Liver (tissue), 9 donors: Measurements from ENCODE around the gene C2. TPM values are rescaled to one million over a fixed set of nuclear protein-coding genes. Genes with fewer than 3 reads are reported as not detected.
A peak's percentile ranks its signal among the peaks of the same experiment; 100 is the strongest.

Experiments
- DNase-seq: peaks from one replicate; pipeline ENCODE4 v3.0.0-alpha.2; 2017; ENCODE audit warnings: low spot score
- H3K27ac ChIP-seq, 2 donors: one replicate each; pipeline ENCODE4 v1.7.0; 2013; ENCODE audit warnings: inconsistent platforms in 2 of 2, low read length in 2 of 2, control low read depth in 1 of 2, low read depth in 1 of 2, mild to moderate bottlenecking in 1 of 2
- H3K27me3 ChIP-seq, 4 donors: one replicate each; pipeline versions ENCODE4 v1.6.1 to v1.7.0; 2013; ENCODE audit warnings: low read length in 3 of 4, inconsistent platforms in 1 of 4, mild to moderate bottlenecking in 1 of 4, moderate library complexity in 1 of 4; ENCODE audit not compliant: control insufficient read depth in 4 of 4, insufficient read depth in 4 of 4
- H3K36me3 ChIP-seq, 4 donors: one replicate each; pipeline versions ENCODE4 v1.6.1 to v1.7.0; 2013; ENCODE audit warnings: low read length in 3 of 4, mild to moderate bottlenecking in 3 of 4, low read depth in 1 of 4, moderate library complexity in 1 of 4; ENCODE audit not compliant: control insufficient read depth in 4 of 4, insufficient read depth in 3 of 4
- H3K4me1 ChIP-seq, 4 donors: one replicate each; pipeline versions ENCODE4 v1.6.1 to v1.7.0; 2013; ENCODE audit warnings: low read length in 3 of 4, mild to moderate bottlenecking in 3 of 4, moderate library complexity in 1 of 4; ENCODE audit not compliant: control insufficient read depth in 4 of 4, insufficient read depth in 4 of 4
- H3K4me3 ChIP-seq, 3 donors: one replicate each; pipeline versions ENCODE4 v1.6.1 to v1.7.0; 2013; ENCODE audit warnings: low read length in 3 of 3, control low read depth in 1 of 3, low read depth in 1 of 3, mild to moderate bottlenecking in 1 of 3
- H3K9ac ChIP-seq, 2 donors: one replicate each; pipeline ENCODE4 v1.7.0; 2013; ENCODE audit warnings: low read length in 2 of 2, mild to moderate bottlenecking in 2 of 2, moderate library complexity in 2 of 2, control low read depth in 1 of 2, low read depth in 1 of 2
- H3K9me3 ChIP-seq, 4 donors: one replicate each; pipeline versions ENCODE4 v1.6.1 to v1.7.0; 2013; ENCODE audit warnings: low read length in 3 of 4; ENCODE audit not compliant: control insufficient read depth in 4 of 4
- CTCF ChIP-seq: fragments of 150-350 bp; IDR thresholded peaks from 2 replicates; pipeline ENCODE4 v1.5.1; 2017; ENCODE audit warnings: improper control_type of control experiment, low read depth, low read length; ENCODE audit not compliant: missing input control
- EGR1 ChIP-seq, 2 donors: IDR thresholded peaks; 2 replicates each; pipeline ENCODE4 v1.6.1; 2016 to 2018; ENCODE audit warnings: antibody characterized with exemption in 2 of 2, low read depth in 2 of 2
- FOXA1 ChIP-seq: IDR thresholded peaks from 2 replicates; pipeline ENCODE4 v1.6.1; 2016; ENCODE audit warnings: antibody characterized with exemption
- FOXA2 ChIP-seq: IDR thresholded peaks from 2 replicates; pipeline ENCODE4 v1.6.1; 2016; ENCODE audit warnings: antibody characterized with exemption
- GABPA ChIP-seq, 2 donors: IDR thresholded peaks in 1 of 2; conservative IDR thresholded peaks in 1 of 2; 2 replicates each; pipeline ENCODE4 v1.6.1; 2016; ENCODE audit warnings: antibody characterized with exemption in 2 of 2, mild to moderate bottlenecking in 1 of 2, moderate library complexity in 1 of 2
- HNF4A ChIP-seq, 2 donors: conservative IDR thresholded peaks; 2 replicates each; pipeline ENCODE4 v1.6.1; 2016; ENCODE audit warnings: antibody characterized with exemption in 2 of 2, mild to moderate bottlenecking in 2 of 2
- HNF4G ChIP-seq: IDR thresholded peaks from 2 replicates; pipeline ENCODE4 v1.6.1; 2016; ENCODE audit warnings: antibody characterized with exemption
- JUND ChIP-seq, 2 donors: IDR thresholded peaks; 2 replicates each; pipeline ENCODE4 v1.6.1; 2016; ENCODE audit warnings: antibody characterized with exemption in 2 of 2
- NR2F2 ChIP-seq: IDR thresholded peaks from 2 replicates; pipeline ENCODE4 v1.6.1; 2016; ENCODE audit warnings: antibody characterized with exemption
- RAD21 ChIP-seq, 2 donors: IDR thresholded peaks; 2 replicates each; pipeline ENCODE4 v1.6.1; 2016; ENCODE audit warnings: antibody characterized with exemption in 2 of 2, mild to moderate bottlenecking in 2 of 2
- RXRA ChIP-seq, 2 donors: IDR thresholded peaks; 2 replicates each; pipeline ENCODE4 v1.6.1; 2017 to 2018; ENCODE audit warnings: antibody characterized with exemption in 2 of 2, mild to moderate bottlenecking in 1 of 2
- SP1 ChIP-seq: IDR thresholded peaks from 2 replicates; pipeline ENCODE4 v1.6.1; 2018; ENCODE audit warnings: antibody characterized with exemption, mild to moderate bottlenecking
- TAF1 ChIP-seq: conservative IDR thresholded peaks from 2 replicates; pipeline ENCODE4 v1.6.1; 2016; ENCODE audit warnings: antibody characterized with exemption, mild to moderate bottlenecking
- YY1 ChIP-seq: IDR thresholded peaks from 2 replicates; pipeline ENCODE4 v1.6.1; 2016; ENCODE audit warnings: antibody characterized with exemption, mild to moderate bottlenecking
- WGBS: extraction: QIAGEN DNeasy Blood & Tissue Kit; methylation state at CpG from one replicate; pipeline ENCODE4 v1.1.7; 2013; 5-methylcytosine and 5-hydroxymethylcytosine counted together
- polyA plus RNA-seq, 2 donors: library from polyadenylated mRNA; stranded (reverse) in 1 of 2; unstranded in 1 of 2; fragments of 200-250 nt in 1 of 2; fragments of >200 nt in 1 of 2; fragmentation: Nextera tagmentation in 1 of 2; extraction: Ambion mirVana in 1 of 2; gene quantifications; one replicate each; pipeline versions ENCODE4 v1.2.1 to v1.2.3, GENCODE V29; 2013 to 2015
- total RNA-seq, 2 donors: library from RNA; depleted of rRNA; stranded (reverse); fragments of >200 nt; gene quantifications; one replicate each; pipeline ENCODE4 v1.2.3, GENCODE V29; 2014
- TF ChIP-seq, protein P1 (sequence below): IDR thresholded peaks from 2 replicates; pipeline ENCODE4 v1.6.1; 2016; ENCODE audit warnings: antibody characterized with exemption
- TF ChIP-seq, protein P2 (sequence below): IDR thresholded peaks from 2 replicates; pipeline ENCODE4 v1.6.1; 2016; ENCODE audit warnings: antibody characterized with exemption, mild to moderate bottlenecking
- TF ChIP-seq, protein P3 (sequence below): IDR thresholded peaks from 2 replicates; pipeline ENCODE4 v1.6.1; 2016; ENCODE audit warnings: antibody characterized with exemption
- TF ChIP-seq, protein P4 (sequence below): IDR thresholded peaks from 2 replicates; pipeline ENCODE4 v1.6.1; 2016; ENCODE audit warnings: antibody characterized with exemption
- donor health status: healthy.
- donor health status: healthy.
- donor health status: healthy.
- donor health status: healthy.
- donor health status: healthy.

The C2 gene
- total RNA-seq (100 to 1,000 TPM; 212 to 354 TPM), polyA plus RNA-seq (100 to 1,000 TPM; 441 to 522 TPM)

GRCh38 chr6:31927242-31927862, at the start of gene C2:
TSS of gene C2 (plus strand) at chr6:31927717. CDS start at chr6:31927753, 36 bp downstream.
- no peaks in the 10 kb centered on the region for H3K27me3 ChIP-seq
- H3K9ac ChIP-seq = peak within 1 kb of the TSS; percentile 90 to 96
- peak within 1 kb of the TSS; percentile 95 to 96 for H3K27ac ChIP-seq
- WGBS = 23% methylated on average over 11 of the region's 11 CpGs
- TF ChIP-seq RXRA (IDR thresholded peaks at IDR 0.05) (peak; percentile 87 to 89), TAF1 (peak; percentile 50), HNF4G (peak; percentile 61), HNF4A (conservative IDR thresholded peaks at IDR 0.05) (peak; percentile 90 to 92), JUND (IDR thresholded peaks at IDR 0.05) (peak; percentile 64 to 82), EGR1 (IDR thresholded peaks at IDR 0.05; ENCODE audit: low read depth in 2 of 2) (peak; percentile 34 to 67), RAD21 (IDR thresholded peaks at IDR 0.05) (peak in 1 of 2 donors; percentile 30), FOXA1 (peak; percentile 86), GABPA (IDR thresholded peaks at IDR 0.05 in 1 of 2, conservative IDR thresholded peaks at IDR 0.05 in 1 of 2) (peak in 1 of 2 donors; percentile 68), NR2F2 (peak; percentile 59), CTCF (no peak), FOXA2 (peak; percentile 92), SP1 (peak; percentile 98), YY1 (peak; percentile 56)
- TF ChIP-seq, protein P1, sequence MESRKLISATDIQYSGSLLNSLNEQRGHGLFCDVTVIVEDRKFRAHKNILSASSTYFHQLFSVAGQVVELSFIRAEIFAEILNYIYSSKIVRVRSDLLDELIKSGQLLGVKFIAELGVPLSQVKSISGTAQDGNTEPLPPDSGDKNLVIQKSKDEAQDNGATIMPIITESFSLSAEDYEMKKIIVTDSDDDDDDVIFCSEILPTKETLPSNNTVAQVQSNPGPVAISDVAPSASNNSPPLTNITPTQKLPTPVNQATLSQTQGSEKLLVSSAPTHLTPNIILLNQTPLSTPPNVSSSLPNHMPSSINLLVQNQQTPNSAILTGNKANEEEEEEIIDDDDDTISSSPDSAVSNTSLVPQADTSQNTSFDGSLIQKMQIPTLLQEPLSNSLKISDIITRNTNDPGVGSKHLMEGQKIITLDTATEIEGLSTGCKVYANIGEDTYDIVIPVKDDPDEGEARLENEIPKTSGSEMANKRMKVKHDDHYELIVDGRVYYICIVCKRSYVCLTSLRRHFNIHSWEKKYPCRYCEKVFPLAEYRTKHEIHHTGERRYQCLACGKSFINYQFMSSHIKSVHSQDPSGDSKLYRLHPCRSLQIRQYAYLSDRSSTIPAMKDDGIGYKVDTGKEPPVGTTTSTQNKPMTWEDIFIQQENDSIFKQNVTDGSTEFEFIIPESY = peak; percentile 94
- TF ChIP-seq, protein P2, sequence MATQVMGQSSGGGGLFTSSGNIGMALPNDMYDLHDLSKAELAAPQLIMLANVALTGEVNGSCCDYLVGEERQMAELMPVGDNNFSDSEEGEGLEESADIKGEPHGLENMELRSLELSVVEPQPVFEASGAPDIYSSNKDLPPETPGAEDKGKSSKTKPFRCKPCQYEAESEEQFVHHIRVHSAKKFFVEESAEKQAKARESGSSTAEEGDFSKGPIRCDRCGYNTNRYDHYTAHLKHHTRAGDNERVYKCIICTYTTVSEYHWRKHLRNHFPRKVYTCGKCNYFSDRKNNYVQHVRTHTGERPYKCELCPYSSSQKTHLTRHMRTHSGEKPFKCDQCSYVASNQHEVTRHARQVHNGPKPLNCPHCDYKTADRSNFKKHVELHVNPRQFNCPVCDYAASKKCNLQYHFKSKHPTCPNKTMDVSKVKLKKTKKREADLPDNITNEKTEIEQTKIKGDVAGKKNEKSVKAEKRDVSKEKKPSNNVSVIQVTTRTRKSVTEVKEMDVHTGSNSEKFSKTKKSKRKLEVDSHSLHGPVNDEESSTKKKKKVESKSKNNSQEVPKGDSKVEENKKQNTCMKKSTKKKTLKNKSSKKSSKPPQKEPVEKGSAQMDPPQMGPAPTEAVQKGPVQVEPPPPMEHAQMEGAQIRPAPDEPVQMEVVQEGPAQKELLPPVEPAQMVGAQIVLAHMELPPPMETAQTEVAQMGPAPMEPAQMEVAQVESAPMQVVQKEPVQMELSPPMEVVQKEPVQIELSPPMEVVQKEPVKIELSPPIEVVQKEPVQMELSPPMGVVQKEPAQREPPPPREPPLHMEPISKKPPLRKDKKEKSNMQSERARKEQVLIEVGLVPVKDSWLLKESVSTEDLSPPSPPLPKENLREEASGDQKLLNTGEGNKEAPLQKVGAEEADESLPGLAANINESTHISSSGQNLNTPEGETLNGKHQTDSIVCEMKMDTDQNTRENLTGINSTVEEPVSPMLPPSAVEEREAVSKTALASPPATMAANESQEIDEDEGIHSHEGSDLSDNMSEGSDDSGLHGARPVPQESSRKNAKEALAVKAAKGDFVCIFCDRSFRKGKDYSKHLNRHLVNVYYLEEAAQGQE = peak; percentile 71
- TF ChIP-seq, protein P3, sequence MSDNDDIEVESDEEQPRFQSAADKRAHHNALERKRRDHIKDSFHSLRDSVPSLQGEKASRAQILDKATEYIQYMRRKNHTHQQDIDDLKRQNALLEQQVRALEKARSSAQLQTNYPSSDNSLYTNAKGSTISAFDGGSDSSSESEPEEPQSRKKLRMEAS = peak; percentile 93
- TF ChIP-seq, protein P4, sequence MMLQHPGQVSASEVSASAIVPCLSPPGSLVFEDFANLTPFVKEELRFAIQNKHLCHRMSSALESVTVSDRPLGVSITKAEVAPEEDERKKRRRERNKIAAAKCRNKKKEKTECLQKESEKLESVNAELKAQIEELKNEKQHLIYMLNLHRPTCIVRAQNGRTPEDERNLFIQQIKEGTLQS = peak; percentile 56
- H3K36me3 ChIP-seq = peaks cover 0 to 6% (median under 1%) of the 10 kb centered on the region in 4 donors
- H3K4me3 ChIP-seq = peak within 1 kb of the TSS; percentile 57 to 93 (median 89)
- peaks cover 4 to 25% (median 14%) of the 10 kb centered on the region in 4 donors for H3K4me1 ChIP-seq
- peak; percentile 62 for DNase-seq
- no peaks in the 10 kb centered on the region for H3K9me3 ChIP-seq
